Uterus (tissue), 2 donors: Measurements from ENCODE around the gene AKAP11.

ENCODE experiments used
- CTCF ChIP-seq, 4 experiments: fragments of 200-600 bp in 2 of 4; fragments of 450-650 bp in 2 of 4; sonication (generic) in 2 of 4; IDR thresholded peaks; one replicate each; pipeline ENCODE4 v1.5.1; 2016 to 2019; ENCODE audit warnings: antibody characterized with exemption in 4 of 4, mild to moderate bottlenecking in 2 of 4, moderate library complexity in 1 of 4
- POLR2A ChIP-seq, 2 donors: fragments of 450-650 bp; IDR thresholded peaks; one replicate each; pipeline ENCODE4 v1.6.1; 2016; ENCODE audit warnings: antibody characterized with exemption in 2 of 2, mild to moderate bottlenecking in 1 of 2, moderate library complexity in 1 of 2

DNA sequence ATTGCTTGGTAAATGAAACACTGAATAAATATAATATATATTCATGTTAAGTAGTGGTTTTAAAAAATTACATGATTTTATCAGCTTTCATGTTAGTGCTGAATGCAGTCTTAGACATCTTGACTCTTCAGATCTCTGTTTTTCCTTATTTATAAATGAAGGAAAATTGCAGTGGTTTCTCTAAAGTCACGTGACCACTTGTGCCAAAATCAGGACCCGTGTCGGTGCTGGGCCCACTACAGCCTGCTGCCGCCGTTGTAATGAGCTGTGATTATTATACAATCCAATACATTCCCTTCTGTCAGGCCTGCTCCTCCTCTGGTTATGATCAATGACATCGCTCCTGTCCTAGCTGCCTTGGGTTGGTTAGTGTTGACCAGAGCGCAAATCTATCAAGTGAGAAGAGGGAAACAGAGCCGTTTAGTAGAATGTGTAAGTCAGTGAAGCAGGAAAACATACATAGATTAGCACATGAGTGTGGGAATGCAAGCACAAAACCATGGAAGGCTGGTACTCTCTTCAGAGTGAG, 88.2 kb downstream of the AKAP11 start:
- TF ChIP-seq CTCF (IDR thresholded peaks at IDR 0.05) = no peak
- TF ChIP-seq POLR2A (IDR thresholded peaks at IDR 0.05) = no peak
